Hepatocyte (in vitro differentiated cells): ENCODE results near the gene TSKS. TPM values are rescaled to one million over a fixed set of nuclear protein-coding genes. Genes with fewer than 3 reads are reported as not detected.

Experiments
- DNase-seq: peaks from one replicate; pipeline ENCODE4 v3.0.0-alpha.2; 2016; ENCODE audit warnings: low spot score
- H2AFZ ChIP-seq: fragments of 200-600 bp; sonication (generic); 2 replicates; pipeline ENCODE4 v1.6.0; 2016; ENCODE audit warnings: antibody characterized with exemption, mild to moderate bottlenecking
- H3K27ac ChIP-seq: fragments of 200-600 bp; sonication (generic); 2 replicates; pipeline ENCODE4 v1.5.1; 2016; ENCODE audit warnings: mild to moderate bottlenecking
- H3K27me3 ChIP-seq: fragments of 200-600 bp; sonication (generic); 2 replicates; pipeline ENCODE4 v1.6.1; 2016
- H3K36me3 ChIP-seq: fragments of 200-600 bp; sonication (generic); replicated peaks from 2 replicates; pipeline ENCODE4 v1.5.1; 2016; ENCODE audit warnings: low read depth; ENCODE audit not compliant: insufficient read depth
- H3K4me1 ChIP-seq: fragments of 200-600 bp; sonication (generic); 2 replicates; pipeline ENCODE4 v1.5.1; 2016; ENCODE audit warnings: mild to moderate bottlenecking, moderate library complexity; ENCODE audit not compliant: insufficient read depth
- H3K4me2 ChIP-seq: fragments of 200-600 bp; sonication (generic); 2 replicates; pipeline ENCODE4 v1.6.0; 2016
- H3K4me3 ChIP-seq: fragments of 200-600 bp; sonication (generic); 2 replicates; pipeline ENCODE4 v1.5.1; 2016; ENCODE audit warnings: mild to moderate bottlenecking
- H3K79me2 ChIP-seq: fragments of 200-600 bp; sonication (generic); 2 replicates; pipeline ENCODE4 v1.6.0; 2017; ENCODE audit warnings: mild to moderate bottlenecking
- H3K9me2 ChIP-seq: fragments of 200-600 bp; sonication (generic); replicated peaks from 2 replicates; pipeline ENCODE4 v1.6.0; 2017; ENCODE audit warnings: mild to moderate bottlenecking; ENCODE audit not compliant: insufficient read depth
- H3K9me3 ChIP-seq: fragments of 200-600 bp; sonication (generic); 2 replicates; pipeline ENCODE4 v1.5.1; 2016; ENCODE audit warnings: low read depth, mild to moderate bottlenecking
- H4K20me1 ChIP-seq: fragments of 200-600 bp; sonication (generic); 2 replicates; pipeline ENCODE4 v1.6.0; 2016; ENCODE audit warnings: mild to moderate bottlenecking; ENCODE audit not compliant: insufficient read depth, poor library complexity, severe bottlenecking
- EZH2 ChIP-seq: fragments of 200-600 bp; sonication (generic); IDR thresholded peaks from 2 replicates; pipeline ENCODE4 v1.6.1; 2016; ENCODE audit warnings: antibody characterized with exemption, mild to moderate bottlenecking, borderline replicate concordance
- EZH2phosphoT487 ChIP-seq: fragments of 200-600 bp; sonication (generic); IDR thresholded peaks from one replicate; pipeline ENCODE4 v1.6.1; 2018; ENCODE audit warnings: antibody characterized with exemption, mild to moderate bottlenecking, low read depth, moderate library complexity; ENCODE audit not compliant: unreplicated experiment, severe bottlenecking
- WGBS: methylation state at CpG from one replicate; pipeline ENCODE4 v1.1.6; 2016; ENCODE audit warnings: low lambda C conversion rate; ENCODE audit errors: missing lambda C conversion rate; 5-methylcytosine and 5-hydroxymethylcytosine counted together
- polyA plus RNA-seq: library from polyadenylated mRNA; unstranded; fragments of >200 nt; fragmentation: Nextera tagmentation; extraction: Ambion mirVana; gene quantifications from 2 replicates; pipeline ENCODE4 v1.2.1, GENCODE V29; 2016
- total RNA-seq: library from RNA; depleted of rRNA; stranded (reverse); fragments of >200 nt; gene quantifications from 2 replicates; pipeline ENCODE4 v1.2.3, GENCODE V29; 2014
- TF ChIP-seq, protein P1 (sequence below): fragments of 200-600 bp; sonication (generic); IDR thresholded peaks from 2 replicates; pipeline ENCODE4 v1.5.1; 2016; ENCODE audit warnings: antibody characterized with exemption, mild to moderate bottlenecking; ENCODE audit not compliant: poor library complexity

The TSKS gene
- total and polyA plus RNA-seq, 2 experiments from 2014 or later, result not detected

GRCh38 chr19:49773663-49774350 lies 10.7 kb upstream of the TSKS start:
- H4K20me1 ChIP-seq, result peaks cover 3% of the 10 kb centered on the region
- no peak overlapping the region for H3K27ac ChIP-seq
- no peaks in the 10 kb centered on the region for H3K9me3 ChIP-seq
- H3K9me2 ChIP-seq, result no peaks in the 10 kb centered on the region
- no peaks in the 10 kb centered on the region for H3K4me1 ChIP-seq
- 94% methylated on average over 8 of the region's 8 CpGs for WGBS
- H3K27me3 ChIP-seq, result no peaks in the 10 kb centered on the region
- no peak for DNase-seq
- no peak overlapping the region for H2AFZ ChIP-seq
- H3K4me2 ChIP-seq, result no peak overlapping the region
- peaks cover 77% of the 10 kb centered on the region for H3K79me2 ChIP-seq
- TF ChIP-seq EZH2 (no peak), EZH2phosphoT487 (no peak)
- TF ChIP-seq, protein P1, sequence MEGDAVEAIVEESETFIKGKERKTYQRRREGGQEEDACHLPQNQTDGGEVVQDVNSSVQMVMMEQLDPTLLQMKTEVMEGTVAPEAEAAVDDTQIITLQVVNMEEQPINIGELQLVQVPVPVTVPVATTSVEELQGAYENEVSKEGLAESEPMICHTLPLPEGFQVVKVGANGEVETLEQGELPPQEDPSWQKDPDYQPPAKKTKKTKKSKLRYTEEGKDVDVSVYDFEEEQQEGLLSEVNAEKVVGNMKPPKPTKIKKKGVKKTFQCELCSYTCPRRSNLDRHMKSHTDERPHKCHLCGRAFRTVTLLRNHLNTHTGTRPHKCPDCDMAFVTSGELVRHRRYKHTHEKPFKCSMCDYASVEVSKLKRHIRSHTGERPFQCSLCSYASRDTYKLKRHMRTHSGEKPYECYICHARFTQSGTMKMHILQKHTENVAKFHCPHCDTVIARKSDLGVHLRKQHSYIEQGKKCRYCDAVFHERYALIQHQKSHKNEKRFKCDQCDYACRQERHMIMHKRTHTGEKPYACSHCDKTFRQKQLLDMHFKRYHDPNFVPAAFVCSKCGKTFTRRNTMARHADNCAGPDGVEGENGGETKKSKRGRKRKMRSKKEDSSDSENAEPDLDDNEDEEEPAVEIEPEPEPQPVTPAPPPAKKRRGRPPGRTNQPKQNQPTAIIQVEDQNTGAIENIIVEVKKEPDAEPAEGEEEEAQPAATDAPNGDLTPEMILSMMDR, result no peak
- H3K4me3 ChIP-seq, result no peak overlapping the region
- H3K36me3 ChIP-seq, result no peaks in the 10 kb centered on the region

DNA sequence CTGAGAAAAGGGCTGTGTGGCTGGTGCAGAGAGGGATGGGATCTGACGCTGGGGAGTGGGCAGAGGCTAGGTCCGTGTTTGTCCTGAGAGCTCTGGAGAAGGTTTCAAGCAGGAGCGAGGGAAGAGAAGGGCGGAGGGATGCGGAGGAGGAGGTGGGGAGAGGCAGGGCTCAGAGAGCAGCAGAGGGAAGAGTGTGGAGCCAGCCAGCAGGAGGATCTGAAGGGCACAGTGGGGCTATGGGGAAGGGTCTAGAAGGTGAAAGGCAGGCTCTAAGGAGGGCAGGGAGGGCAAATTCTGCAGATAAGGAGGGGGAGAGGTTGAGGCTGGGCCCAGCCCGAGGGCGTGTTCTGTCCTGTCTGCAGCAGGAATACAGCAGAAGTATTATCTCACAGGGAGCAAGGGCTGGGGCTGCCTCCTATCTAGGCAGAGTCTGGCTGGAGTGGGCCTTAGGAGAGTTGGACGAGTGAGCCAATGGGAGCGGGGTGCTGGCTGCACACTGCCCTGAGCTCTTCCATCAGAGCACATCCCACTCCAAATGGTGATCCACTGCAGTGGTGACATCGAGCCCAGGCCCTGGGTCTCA lies 9.8 kb upstream of the TSKS start:
- Histone ChIP-seq H3K9me2 (no peaks in the 10 kb centered on the region), H4K20me1 (peaks cover 3% of the 10 kb centered on the region), H3K36me3 (no peaks in the 10 kb centered on the region), H2AFZ (no peak overlapping the region), H3K9me3 (no peaks in the 10 kb centered on the region), H3K4me2 (no peak overlapping the region), H3K79me2 (peaks cover 80% of the 10 kb centered on the region), H3K4me3 (no peak overlapping the region), H3K27me3 (no peaks in the 10 kb centered on the region), H3K27ac (no peak overlapping the region), H3K4me1 (peaks cover 5% of the 10 kb centered on the region)
- no peak for DNase-seq
- 78% methylated on average over 9 of the region's 10 CpGs for WGBS
- TF ChIP-seq, protein P1, result no peak
- TF ChIP-seq EZH2phosphoT487 (no peak), EZH2 (no peak)

- Histone ChIP-seq H3K27ac (no peak overlapping the region), H2AFZ (no peak overlapping the region), H3K27me3 (no peaks in the 10 kb centered on the region), H4K20me1 (peaks cover 3% of the 10 kb centered on the region), H3K9me2 (no peaks in the 10 kb centered on the region), H3K9me3 (no peaks in the 10 kb centered on the region), H3K4me2 (no peak overlapping the region), H3K79me2 (peaks cover 85% of the 10 kb centered on the region), H3K4me1 (peaks cover 6% of the 10 kb centered on the region), H3K36me3 (no peaks in the 10 kb centered on the region), H3K4me3 (no peak overlapping the region)
- no peak for DNase-seq
- WGBS, result 90% methylated on average over 13 of the region's 13 CpGs
- TF ChIP-seq EZH2, result no peak
- no peak for TF ChIP-seq EZH2phosphoT487
- TF ChIP-seq, protein P1, result no peak
These were observed 8.6 kb upstream of the TSKS start for GRCh38 chr19:49771674-49772139.
